GM21723 (cell line): ENCODE measurements around the gene CD5L.

Experiments
- ATAC-seq: cut with Tn5 transposase; IDR thresholded peaks from one replicate; pipeline ENCODE4 v1.9.1; 2021; ENCODE audit warnings: mild to moderate bottlenecking, moderate library complexity; ENCODE audit not compliant: unreplicated experiment

The CD5L gene

DNA sequence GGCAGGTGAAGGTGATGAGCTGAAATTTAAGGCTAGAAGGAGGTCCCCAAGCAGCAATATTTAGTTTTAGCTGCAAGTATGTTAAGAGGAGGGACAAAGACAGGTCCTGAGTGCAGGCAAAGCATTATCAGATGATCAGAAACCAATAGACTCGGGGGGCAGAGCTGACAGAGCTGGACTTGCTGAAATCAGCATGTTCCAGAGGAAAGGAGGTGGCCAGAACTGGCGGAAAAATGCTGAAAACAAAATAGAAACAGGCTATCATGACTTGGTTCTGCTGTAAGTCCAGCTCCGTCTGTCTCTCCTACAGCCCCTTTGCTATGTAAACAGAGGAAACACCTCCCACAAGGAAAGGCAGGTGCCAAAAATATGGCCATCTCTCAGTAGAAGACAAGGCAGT is at the start of gene CD5L:
Gene CD5L (minus strand): TSS at position 101 of the 400 bp plus-strand sequence. CDS start 107 bp downstream, outside the sequence.
- no peak for ATAC-seq

DNA sequence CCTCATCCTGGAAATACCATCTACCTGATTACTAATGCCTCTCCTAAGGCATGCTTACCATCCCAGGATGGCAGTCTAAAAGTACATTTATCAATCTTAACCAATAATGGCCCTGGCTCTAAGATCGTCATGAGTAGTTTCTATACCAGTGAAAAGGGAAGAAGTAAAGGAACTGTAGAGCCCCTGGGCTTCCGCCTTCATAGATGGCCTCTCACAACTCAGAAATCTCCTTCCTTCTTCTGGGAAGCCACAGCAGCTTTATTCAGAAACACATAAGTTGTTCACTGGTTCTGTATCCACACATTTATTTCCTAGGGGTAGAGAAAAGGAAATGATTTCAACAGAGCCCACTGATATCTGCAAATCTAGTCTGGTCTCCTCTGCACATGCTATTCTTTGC is 41.0 kb upstream of the CD5L start:
- ATAC-seq, result no peak

DNA sequence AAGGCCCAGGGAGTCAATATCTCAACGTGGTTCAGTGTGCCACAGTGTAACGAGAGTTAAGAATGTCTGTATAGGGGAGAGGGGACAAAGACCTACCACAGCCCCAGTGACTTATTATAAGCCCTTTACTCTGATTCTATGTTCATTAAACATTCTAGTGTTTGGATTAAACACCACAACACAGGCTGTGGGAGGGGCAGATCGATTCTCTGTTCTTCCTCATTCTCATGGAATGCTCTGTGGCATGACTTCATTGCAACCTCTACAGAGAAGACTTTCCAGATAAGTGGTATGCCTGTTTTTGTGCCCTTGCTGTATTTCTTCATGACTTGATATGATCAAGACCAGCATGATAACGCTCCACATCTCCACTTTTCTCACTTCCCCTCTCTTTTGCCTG is 39.0 kb upstream of the CD5L start:
- ATAC-seq, result no peak

DNA sequence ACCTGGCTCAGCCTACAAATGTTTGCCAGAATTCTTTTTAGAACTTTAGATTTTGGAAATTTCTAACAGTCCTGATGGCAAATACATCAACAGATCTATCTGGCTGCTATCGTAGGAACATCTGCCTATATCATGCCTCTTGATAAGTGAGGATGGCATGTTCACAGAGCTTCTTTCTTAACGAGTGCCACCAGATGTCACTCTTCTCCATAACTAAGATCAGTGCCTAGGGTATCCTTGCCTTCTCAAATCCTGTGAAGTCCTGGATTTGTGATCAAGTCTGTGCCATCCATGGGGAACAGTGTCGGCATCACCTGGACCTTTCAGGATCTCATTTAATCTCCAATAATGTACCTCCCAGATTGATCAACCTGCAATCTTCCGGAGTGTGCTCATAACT is 36.5 kb upstream of the CD5L start:
- ATAC-seq, result no peak

DNA sequence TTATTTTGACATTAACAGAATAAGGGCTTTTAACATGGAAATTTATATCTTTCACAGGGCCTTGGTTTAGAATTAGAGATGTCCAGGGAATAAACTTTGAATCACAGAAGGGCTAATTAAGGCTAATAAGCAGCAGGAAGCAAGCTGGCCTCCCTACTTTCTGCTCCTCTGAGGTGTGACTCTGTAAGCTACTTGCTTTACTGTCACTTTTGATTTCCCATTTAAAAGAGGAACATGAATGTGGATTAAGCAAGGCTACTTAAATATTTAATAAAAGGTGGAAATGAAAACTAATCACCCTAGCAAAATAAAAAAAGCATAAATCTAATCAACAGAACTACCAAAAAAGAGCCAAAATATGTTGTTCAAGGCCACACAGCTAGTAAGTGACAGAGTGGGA is 28.9 kb upstream of the CD5L start:
- no peak for ATAC-seq

DNA sequence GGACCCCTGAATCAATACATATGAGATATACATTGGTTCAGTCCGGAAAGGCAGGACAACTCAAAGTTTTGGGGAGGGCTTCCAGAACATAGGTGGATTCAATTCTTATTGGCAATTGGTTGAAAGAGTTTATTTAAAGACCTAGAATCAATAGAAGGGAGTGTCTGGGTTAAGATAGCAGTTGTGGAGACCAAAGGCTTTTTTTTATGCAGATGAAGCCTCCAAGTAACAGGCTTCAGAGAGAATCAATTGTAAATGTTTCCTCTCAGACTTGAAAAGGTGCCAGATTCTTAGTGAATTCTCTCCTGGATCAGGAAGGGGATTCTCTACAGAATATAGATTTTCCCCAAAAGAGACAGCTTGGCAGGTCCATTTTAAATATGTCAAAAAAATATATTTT is 27.0 kb upstream of the CD5L start:
- ATAC-seq, result no peak

DNA sequence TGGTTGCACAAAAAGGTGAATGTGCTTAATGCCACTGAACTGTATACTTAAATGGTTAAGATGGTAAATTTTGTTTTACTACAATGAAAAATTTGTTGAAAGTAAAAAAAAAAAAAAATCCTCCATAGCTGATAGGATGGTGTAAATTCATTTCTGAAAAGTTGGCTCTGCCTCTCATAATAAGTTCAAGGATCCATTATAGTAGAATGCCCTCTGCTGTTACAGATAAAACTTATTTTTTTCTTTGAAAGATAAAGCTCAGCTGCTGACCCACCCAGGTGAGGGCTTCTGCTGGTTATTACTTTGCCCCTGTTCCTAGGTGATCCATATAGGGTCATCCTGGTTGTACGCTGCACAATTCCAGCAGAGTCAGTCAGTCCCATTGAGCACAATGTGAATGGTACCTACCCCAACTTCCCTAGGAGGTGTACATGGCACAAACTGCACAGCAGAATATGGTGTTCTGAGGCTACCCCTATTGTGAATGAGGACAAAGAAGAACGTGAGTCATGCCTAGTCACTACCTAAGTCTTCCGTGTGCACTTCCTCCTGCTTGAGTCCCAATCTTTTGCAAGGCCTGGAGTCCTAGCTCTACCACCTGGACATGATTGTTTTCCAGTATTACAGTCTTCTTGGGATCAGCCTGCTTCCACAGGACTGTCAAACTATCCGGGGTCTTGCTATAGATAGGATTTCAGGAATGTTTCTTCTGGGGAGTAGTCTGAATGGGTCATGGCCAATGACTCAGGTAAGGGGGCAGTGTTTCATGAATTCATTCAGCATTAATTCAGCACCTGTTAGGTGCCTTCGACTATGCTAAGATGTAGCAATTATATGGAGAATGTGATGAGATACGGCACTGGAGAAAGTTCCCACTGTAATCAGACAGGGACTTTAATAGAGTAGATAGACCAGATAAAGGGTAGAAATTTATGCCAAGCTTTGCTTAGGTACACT is 20.8 kb upstream of the CD5L start:
- ATAC-seq, result no peak

DNA sequence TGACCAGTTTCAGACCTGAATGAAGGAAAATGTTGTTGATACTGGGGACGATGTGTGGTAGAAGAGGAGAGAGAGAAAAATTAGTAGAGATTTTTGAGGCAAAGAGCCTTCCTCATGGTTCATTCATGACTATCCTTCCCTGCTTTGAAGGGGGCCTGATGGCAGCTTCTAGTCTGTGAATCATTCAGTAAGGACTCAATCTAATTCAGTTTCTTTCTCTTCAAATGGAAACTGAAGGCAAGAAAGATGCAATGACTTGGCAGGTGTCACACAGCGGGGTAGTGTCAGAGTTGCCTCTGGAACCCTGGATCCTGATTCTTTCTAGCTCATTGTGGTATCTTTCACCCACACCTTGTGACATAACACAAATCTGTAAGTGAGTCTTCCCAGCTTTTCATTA is 14.9 kb upstream of the CD5L start:
- no peak for ATAC-seq

DNA sequence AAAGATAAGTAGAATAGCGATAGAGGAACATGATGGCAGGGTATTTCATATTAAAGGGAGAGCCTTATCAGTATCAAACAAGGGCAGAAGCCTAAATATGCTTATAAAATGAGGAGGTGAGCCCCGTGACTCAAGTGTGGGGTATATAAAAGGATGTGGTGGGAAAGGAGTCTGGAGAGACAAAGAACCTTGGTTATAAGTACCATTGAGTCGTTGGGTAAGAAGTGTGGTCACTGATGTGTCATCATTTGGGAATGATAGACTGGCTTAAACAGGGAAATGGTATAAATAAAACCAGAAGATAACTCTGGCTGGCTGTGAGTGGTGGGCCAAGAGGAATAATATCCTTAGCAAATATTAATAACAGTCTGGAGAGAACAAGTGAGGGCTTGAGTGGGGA is 10.9 kb upstream of the CD5L start:
- ATAC-seq, result no peak

DNA sequence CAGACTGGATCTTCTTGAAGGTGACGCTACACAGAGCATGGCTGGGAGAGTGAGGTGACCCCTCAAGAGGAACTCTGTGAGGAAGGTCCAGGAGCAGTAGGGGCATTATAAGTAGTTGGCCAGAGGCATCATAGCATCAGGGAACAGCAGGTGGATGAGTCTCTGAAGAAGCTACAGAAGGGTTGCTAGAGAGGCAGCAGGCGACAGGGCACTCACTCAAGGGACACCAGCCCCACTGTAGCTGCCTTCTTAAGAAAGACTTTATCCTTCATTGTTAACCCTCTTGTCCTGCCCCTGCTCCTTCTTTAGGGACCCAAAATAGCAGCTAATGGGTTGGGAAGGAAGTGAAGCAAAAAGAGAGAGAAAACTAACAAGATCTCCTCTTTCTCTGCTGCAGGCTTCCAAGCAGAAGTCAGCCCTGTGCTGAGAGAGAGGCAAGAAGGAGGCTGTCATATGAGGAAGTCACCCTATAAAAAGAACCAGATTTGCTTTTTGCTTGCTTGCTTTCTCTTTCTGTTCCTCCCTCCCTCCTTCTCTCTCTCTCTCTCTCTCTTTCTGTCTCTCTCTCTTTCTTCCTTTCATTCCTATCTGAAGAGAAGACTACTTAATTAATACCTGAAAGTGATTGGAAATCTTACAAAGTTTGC is 7.7 kb upstream of the CD5L start:
- peak; percentile 88 for ATAC-seq

DNA sequence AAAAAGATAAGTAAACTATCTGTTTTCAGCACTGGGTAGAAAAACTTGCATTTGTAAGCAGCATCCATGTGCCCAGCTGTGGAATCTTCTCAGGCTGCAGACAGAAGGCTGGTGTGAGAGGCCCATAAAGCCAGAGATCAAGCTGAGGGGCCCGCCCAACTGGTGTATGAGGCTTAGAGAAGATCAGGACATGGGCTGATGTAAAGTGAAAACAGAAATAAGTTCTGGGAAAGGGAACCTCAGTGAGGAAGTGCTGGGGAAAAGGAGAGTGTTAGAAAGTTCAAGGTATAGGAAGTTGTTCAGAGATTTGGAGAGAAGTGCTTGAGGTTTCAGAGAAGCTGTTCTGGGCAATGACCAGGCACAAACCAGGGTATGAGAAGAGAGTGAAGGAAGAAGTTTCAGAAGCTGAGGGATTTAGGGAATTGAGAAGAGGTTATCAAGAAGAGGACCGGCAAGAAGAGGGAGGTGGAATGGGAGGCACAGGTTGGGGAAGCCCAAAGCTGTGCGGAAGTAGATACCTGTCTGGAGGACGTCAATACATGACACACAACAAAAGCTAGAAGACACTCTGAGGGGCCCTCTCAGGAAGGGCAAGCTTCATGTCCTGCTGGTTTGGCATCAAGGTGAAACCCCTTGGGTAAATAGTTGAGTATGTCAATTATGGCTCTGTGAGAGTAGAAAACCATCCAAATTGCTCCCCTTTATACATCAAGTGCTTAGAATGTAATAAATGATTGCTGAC is 2.7 kb upstream of the CD5L start:
- ATAC-seq, result no peak

DNA sequence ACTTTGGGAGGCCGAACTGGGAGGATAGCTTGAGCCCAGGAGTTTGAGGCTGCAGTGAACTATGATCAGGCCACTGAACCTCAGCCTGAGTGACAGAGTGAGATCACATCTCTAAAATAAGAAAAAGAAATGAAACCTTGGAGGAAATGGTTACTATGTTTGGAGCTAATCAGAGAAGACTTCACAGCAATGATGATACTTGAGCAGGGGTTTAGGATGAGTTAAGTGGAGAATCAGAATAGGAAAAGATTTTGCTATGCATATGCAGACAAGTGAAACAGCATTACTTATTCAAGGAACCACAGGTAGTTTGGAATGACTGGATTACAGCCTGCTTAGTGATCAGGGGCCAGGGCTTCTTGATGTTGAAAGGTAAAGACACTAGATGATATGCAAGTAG is 1.3 kb upstream of the CD5L start:
- no peak for ATAC-seq

DNA sequence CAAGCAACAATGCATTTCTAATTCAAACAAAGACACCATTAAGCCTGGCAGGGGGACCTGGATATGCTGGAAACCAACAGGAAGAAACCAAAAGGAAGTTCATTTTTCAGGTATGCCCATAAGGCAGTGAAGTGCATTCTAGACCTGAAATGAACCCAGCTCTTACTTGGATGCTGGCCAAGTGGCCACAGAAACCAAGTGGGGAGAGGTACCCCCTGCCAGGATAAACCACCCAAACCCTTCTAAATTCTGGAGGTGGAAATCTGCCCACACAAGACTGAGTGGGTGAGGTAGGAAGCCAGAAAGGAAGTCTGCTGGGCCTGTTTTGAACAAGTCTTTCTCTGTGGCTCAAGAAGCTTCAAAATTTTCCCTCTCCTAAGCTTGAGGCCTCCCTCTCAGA is 2.6 kb downstream of the CD5L start:
- ATAC-seq, result no peak

DNA sequence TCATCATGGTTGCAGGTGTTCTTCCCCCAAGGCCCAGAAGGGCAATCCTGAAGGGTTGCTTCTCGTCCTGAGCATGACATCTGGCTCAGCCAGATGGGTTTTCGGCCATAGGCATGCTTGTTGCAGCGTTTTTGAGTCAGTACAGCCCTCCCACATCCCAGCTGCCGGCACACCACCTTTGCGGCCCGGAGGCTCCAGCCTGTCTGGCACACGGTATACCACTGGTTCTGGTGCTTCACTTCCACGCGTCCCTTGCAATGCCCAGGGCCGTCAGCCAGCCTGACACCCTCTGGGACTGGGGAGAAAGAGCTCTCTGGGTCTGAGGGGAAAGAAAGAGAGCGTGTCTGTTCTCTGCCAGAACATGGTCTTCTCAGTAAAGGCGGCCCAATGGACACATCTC is 7.2 kb downstream of the CD5L start:
- no peak for ATAC-seq

DNA sequence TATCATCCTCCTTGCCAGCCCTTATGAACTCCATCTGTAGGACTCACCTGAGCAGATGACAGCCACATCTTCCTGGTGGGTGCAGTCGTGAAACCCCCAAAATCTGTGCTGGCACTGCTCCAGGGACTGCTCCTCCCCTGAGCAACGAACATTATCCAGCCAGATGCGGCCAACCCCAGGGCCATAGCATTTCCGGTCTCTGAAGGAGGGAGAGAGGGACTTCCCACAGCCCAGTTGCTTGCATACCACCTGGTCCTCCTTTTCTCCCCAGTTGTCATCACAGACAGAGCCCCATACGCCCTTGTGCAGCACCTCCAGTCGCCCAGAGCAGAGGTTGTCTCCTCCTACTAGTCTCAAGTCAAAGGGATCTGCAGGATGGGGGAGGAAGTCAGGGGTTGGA is 8.5 kb downstream of the CD5L start:
- no peak for ATAC-seq

DNA sequence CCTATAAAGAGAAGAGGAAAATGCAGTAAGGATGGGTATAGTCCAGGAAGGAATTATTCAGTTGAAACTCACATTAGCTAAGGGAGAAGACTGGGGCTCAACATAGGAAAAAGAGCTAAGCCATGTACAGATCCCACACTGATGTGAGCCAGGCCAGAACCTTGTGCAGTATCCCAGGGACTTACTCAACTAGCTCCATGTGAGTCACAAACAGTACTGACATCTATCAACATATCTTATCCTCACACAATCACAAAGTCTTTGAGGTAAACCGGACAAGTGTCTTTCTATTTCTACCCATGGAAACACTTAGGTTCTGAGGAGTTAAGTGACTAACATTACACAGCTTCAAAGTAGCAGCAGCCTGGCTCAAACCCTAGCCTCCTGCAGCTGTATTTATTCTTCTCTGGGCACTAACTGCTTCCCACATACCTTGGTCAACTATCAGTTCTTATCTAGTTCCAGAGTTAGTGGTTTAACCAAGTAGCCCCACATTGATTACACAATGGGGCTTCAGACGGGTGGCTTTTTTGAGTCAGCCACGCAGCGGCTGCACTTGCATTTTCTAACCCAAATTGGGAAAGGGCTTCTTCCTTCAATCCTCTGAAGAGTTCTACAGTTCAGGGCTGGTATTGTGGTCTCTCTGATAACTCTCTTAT is 9.5 kb downstream of the CD5L start:
- ATAC-seq, result no peak

DNA sequence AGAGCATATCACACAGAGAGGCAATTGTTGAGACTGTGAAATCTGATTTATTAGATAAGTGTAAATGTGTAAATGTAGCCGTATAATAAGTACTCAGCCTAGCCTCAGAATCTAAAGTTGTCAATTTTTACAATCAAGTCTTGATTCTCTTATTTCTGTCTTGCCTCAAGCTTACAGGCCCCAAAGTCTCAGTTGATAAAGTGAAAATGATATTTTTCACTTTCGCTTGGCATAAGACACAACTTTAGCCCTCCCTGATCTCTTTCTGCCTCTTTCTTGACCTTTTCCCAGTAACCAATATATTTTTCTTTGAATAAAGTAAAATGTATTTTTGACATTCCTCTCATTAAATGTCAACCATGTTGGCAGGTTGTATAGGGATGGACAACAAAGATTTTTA is 10.7 kb downstream of the CD5L start:
- no peak for ATAC-seq

DNA sequence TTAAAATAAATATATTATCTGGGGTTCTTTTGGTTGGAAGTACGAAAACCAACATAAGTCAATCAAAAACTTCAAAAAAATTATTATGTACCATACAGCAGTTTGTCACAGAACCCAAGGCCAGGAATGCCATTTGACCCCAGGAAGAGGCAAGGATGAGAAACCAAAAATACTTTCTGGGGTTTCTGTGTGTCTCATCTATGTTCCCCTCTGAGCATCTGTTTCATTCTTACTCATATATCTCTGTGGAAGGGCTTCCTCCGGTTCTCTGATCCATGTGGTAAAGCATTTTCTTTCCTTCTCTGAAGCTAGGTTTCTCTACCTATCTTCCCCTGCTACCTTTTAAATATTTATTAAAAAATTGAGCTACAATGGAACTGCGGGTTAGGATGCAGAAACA is 11.9 kb downstream of the CD5L start:
- ATAC-seq, result no peak

DNA sequence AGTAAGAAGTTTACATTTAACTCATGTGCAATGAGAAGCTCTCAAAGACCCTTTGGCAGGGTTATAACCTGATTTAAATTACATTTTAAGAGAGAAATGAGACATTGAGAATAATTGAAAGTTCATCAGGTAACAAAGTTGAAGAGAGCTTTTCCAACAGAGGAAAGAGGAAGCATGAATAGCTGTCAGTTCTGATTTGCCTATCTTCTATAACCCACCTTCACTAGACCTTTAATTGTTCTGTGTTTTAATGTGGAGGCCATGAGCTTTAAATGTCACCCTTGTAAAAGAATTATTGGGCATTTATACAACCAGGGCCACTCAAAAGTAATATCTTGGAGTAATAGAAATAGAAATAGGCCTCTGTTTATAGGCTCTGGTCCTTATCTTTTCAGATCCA is 12.4 kb downstream of the CD5L start:
- ATAC-seq, result no peak

DNA sequence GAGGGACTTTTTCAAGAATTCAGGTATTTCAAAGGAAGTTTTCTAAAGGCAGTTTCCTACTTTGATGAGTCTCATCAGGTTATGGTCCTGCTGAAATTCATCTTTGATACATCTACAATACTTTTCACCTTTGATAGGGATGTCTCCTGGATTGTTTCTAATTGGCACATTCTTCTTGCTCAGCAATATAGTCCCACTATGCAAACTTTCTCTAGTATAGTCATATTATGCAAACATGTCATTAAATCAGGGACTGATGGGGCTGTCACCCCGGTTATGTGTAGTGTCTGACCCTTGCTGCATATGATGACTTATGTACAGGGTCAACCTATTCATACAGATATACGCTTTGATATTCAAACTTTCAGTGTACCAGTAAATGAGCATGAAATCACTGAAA is 21.3 kb downstream of the CD5L start:
- ATAC-seq, result no peak

DNA sequence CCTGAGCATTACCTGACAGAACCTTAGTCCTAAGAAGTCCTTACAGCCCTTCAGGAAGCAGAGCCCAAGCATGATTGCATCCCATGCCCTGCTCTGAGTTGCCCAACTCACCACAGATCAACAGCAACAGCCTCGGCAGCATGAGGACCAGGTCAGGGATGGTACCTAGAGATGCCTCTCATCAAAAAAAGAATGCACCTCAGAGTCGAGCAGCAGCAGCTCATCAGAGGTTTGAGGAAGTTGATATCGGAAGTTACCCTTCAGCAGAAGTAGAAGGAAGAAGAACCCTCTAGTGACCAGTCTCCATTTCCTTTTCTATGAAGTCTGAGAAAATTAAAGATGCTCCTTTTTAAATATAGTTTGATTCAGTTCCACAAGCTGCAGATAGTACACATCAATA is 21.7 kb downstream of the CD5L start, which contains the start of gene FCRL1:
Gene FCRL1 (minus strand): TSS at position 225 of the 400 bp plus-strand sequence. CDS start 83 bp downstream, at position 142.
- ATAC-seq, result no peak
